ENCODE measurements around the gene TAC3.

Gene TAC3

GRCh38 chr12:56996793-56997545 lies 19.4 kb downstream of the TAC3 start:
- Histone ChIP-seq H3K36me3 (ENCODE audit: control insufficient read depth in 1 of 2, insufficient read depth in 2 of 2, low read length in 2 of 2) (peaks cover under 1 to 18% of the 10 kb centered on the region in 2 donors), H3K9me3 (ENCODE audit: control insufficient read depth in 1 of 2, low read length in 2 of 2) (no peaks in the 10 kb centered on the region), H3K4me3 (ENCODE audit: low read depth in 1 of 2, low read length in 2 of 2) (no peak overlapping the region), H3K27ac (ENCODE audit: low read depth, low read length) (no peak overlapping the region), H3K9ac (ENCODE audit: low read depth in 1 of 2, low read length in 2 of 2) (no peak overlapping the region), H3K4me1 (ENCODE audit: control insufficient read depth in 1 of 2, insufficient read depth in 2 of 2, low read length in 2 of 2) (peaks cover 7 to 8% of the 10 kb centered on the region in 2 donors), H3K27me3 (ENCODE audit: control insufficient read depth in 1 of 2, insufficient read depth in 2 of 2, low read length in 2 of 2) (no peaks in the 10 kb centered on the region)

- H3K36me3 ChIP-seq (ENCODE audit: control insufficient read depth in 1 of 2, insufficient read depth in 2 of 2, low read length in 2 of 2): peaks cover 0 to 16% of the 10 kb centered on the region in 2 donors
These were observed 20.3 kb downstream of the TAC3 start for GRCh38 chr12:56995930-56996496.

GRCh38 chr12:56995201-56995929 lies 21.0 kb downstream of the TAC3 start:
- no peak overlapping the region for H3K9ac ChIP-seq (ENCODE audit: low read depth in 1 of 2, low read length in 2 of 2)
- H3K9me3 ChIP-seq (ENCODE audit: control insufficient read depth in 1 of 2, low read length in 2 of 2): no peaks in the 10 kb centered on the region
- H3K36me3 ChIP-seq (ENCODE audit: control insufficient read depth in 1 of 2, insufficient read depth in 2 of 2, low read length in 2 of 2): peaks cover 0 to 10% of the 10 kb centered on the region in 2 donors
- no peak overlapping the region for H3K27ac ChIP-seq (ENCODE audit: low read depth, low read length)
- H3K4me3 ChIP-seq (ENCODE audit: low read depth in 1 of 2, low read length in 2 of 2): no peak overlapping the region
- H3K4me1 ChIP-seq (ENCODE audit: control insufficient read depth in 1 of 2, insufficient read depth in 2 of 2, low read length in 2 of 2): peaks cover 11 to 12% of the 10 kb centered on the region in 2 donors
- no peaks in the 10 kb centered on the region for H3K27me3 ChIP-seq (ENCODE audit: control insufficient read depth in 1 of 2, insufficient read depth in 2 of 2, low read length in 2 of 2)

More at GRCh38 chr12:56995930-56996496, 20.3 kb downstream of the TAC3 start:
- no peaks in the 10 kb centered on the region for H3K9me3 ChIP-seq (ENCODE audit: control insufficient read depth in 1 of 2, low read length in 2 of 2)
- no peak overlapping the region for H3K9ac ChIP-seq (ENCODE audit: low read depth in 1 of 2, low read length in 2 of 2)
- peaks cover 8 to 9% of the 10 kb centered on the region in 2 donors for H3K4me1 ChIP-seq (ENCODE audit: control insufficient read depth in 1 of 2, insufficient read depth in 2 of 2, low read length in 2 of 2)
- no peak overlapping the region for H3K4me3 ChIP-seq (ENCODE audit: low read depth in 1 of 2, low read length in 2 of 2)
- no peaks in the 10 kb centered on the region for H3K27me3 ChIP-seq (ENCODE audit: control insufficient read depth in 1 of 2, insufficient read depth in 2 of 2, low read length in 2 of 2)
- H3K27ac ChIP-seq (ENCODE audit: low read depth, low read length): no peak overlapping the region

- H3K9ac ChIP-seq (ENCODE audit: low read depth in 1 of 2, low read length in 2 of 2): no peak overlapping the region
These were observed 22.0 kb downstream of the TAC3 start for GRCh38 chr12:56994231-56994746.

GRCh38 chr12:56993346-56993745 lies 23.0 kb downstream of the TAC3 start:
- Histone ChIP-seq H3K9ac (ENCODE audit: low read depth in 1 of 2, low read length in 2 of 2) (no peak overlapping the region), H3K4me3 (ENCODE audit: low read depth in 1 of 2, low read length in 2 of 2) (no peak overlapping the region), H3K36me3 (ENCODE audit: control insufficient read depth in 1 of 2, insufficient read depth in 2 of 2, low read length in 2 of 2) (peaks cover 0 to 9% of the 10 kb centered on the region in 2 donors), H3K27me3 (ENCODE audit: control insufficient read depth in 1 of 2, insufficient read depth in 2 of 2, low read length in 2 of 2) (no peaks in the 10 kb centered on the region), H3K9me3 (ENCODE audit: control insufficient read depth in 1 of 2, low read length in 2 of 2) (no peaks in the 10 kb centered on the region), H3K4me1 (ENCODE audit: control insufficient read depth in 1 of 2, insufficient read depth in 2 of 2, low read length in 2 of 2) (peaks cover 12% of the 10 kb centered on the region in 2 donors), H3K27ac (ENCODE audit: low read depth, low read length) (no peak overlapping the region)

More at GRCh38 chr12:56994231-56994746, 22.0 kb downstream of the TAC3 start:
- no peaks in the 10 kb centered on the region for H3K27me3 ChIP-seq (ENCODE audit: control insufficient read depth in 1 of 2, insufficient read depth in 2 of 2, low read length in 2 of 2)
- no peak overlapping the region for H3K4me3 ChIP-seq (ENCODE audit: low read depth in 1 of 2, low read length in 2 of 2)
- H3K27ac ChIP-seq (ENCODE audit: low read depth, low read length): no peak overlapping the region
- H3K36me3 ChIP-seq (ENCODE audit: control insufficient read depth in 1 of 2, insufficient read depth in 2 of 2, low read length in 2 of 2): peaks cover 0 to 9% of the 10 kb centered on the region in 2 donors
- no peaks in the 10 kb centered on the region for H3K9me3 ChIP-seq (ENCODE audit: control insufficient read depth in 1 of 2, low read length in 2 of 2)
- H3K4me1 ChIP-seq (ENCODE audit: control insufficient read depth in 1 of 2, insufficient read depth in 2 of 2, low read length in 2 of 2): peaks cover 11 to 12% of the 10 kb centered on the region in 2 donors

GRCh38 chr12:56991319-56992246 lies 24.7 kb downstream of the TAC3 start:
- H3K9me3 ChIP-seq (ENCODE audit: control insufficient read depth in 1 of 2, low read length in 2 of 2): no peaks in the 10 kb centered on the region
- no peak overlapping the region for H3K4me3 ChIP-seq (ENCODE audit: low read depth in 1 of 2, low read length in 2 of 2)
- H3K4me1 ChIP-seq (ENCODE audit: control insufficient read depth in 1 of 2, insufficient read depth in 2 of 2, low read length in 2 of 2): peaks cover 12 to 15% of the 10 kb centered on the region in 2 donors
- peaks cover 0 to 6% of the 10 kb centered on the region in 2 donors for H3K36me3 ChIP-seq (ENCODE audit: control insufficient read depth in 1 of 2, insufficient read depth in 2 of 2, low read length in 2 of 2)
- H3K9ac ChIP-seq (ENCODE audit: low read depth in 1 of 2, low read length in 2 of 2): no peak overlapping the region
- H3K27me3 ChIP-seq (ENCODE audit: control insufficient read depth in 1 of 2, insufficient read depth in 2 of 2, low read length in 2 of 2): no peaks in the 10 kb centered on the region
- H3K27ac ChIP-seq (ENCODE audit: low read depth, low read length): no peak overlapping the region

- Histone ChIP-seq H3K9ac (ENCODE audit: low read depth in 1 of 2, low read length in 2 of 2) (no peak overlapping the region), H3K27ac (ENCODE audit: low read depth, low read length) (no peak overlapping the region), H3K27me3 (ENCODE audit: control insufficient read depth in 1 of 2, insufficient read depth in 2 of 2, low read length in 2 of 2) (no peaks in the 10 kb centered on the region), H3K9me3 (ENCODE audit: control insufficient read depth in 1 of 2, low read length in 2 of 2) (no peaks in the 10 kb centered on the region), H3K4me3 (ENCODE audit: low read depth in 1 of 2, low read length in 2 of 2) (no peak overlapping the region), H3K36me3 (ENCODE audit: control insufficient read depth in 1 of 2, insufficient read depth in 2 of 2, low read length in 2 of 2) (peaks cover 0 to 6% of the 10 kb centered on the region in 2 donors), H3K4me1 (ENCODE audit: control insufficient read depth in 1 of 2, insufficient read depth in 2 of 2, low read length in 2 of 2) (peaks cover 12 to 15% of the 10 kb centered on the region in 2 donors)
These were observed 25.5 kb downstream of the TAC3 start for GRCh38 chr12:56990648-56991318.

- no peak overlapping the region for H3K27ac ChIP-seq (ENCODE audit: low read depth, low read length)
- H3K4me1 ChIP-seq (ENCODE audit: control insufficient read depth in 1 of 2, insufficient read depth in 2 of 2, low read length in 2 of 2): peaks cover 12 to 15% of the 10 kb centered on the region in 2 donors
- H3K27me3 ChIP-seq (ENCODE audit: control insufficient read depth in 1 of 2, insufficient read depth in 2 of 2, low read length in 2 of 2): no peaks in the 10 kb centered on the region
- H3K4me3 ChIP-seq (ENCODE audit: low read depth in 1 of 2, low read length in 2 of 2): no peak overlapping the region
- no peaks in the 10 kb centered on the region for H3K9me3 ChIP-seq (ENCODE audit: control insufficient read depth in 1 of 2, low read length in 2 of 2)
- no peaks in the 10 kb centered on the region for H3K36me3 ChIP-seq (ENCODE audit: control insufficient read depth in 1 of 2, insufficient read depth in 2 of 2, low read length in 2 of 2)
- no peak overlapping the region for H3K9ac ChIP-seq (ENCODE audit: low read depth in 1 of 2, low read length in 2 of 2)
These were observed 26.3 kb downstream of the TAC3 start for GRCh38 chr12:56989861-56990610.
